Raji (cell line): ENCODE data around the gene NCAM2.

Source experiments
- POLR2A ChIP-seq: IDR thresholded peaks from 2 replicates; pipeline ENCODE4 v1.6.1; 2011; ENCODE audit warnings: low read depth, low read length, control low read depth; ENCODE audit not compliant: insufficient read depth

The NCAM2 gene

DNA sequence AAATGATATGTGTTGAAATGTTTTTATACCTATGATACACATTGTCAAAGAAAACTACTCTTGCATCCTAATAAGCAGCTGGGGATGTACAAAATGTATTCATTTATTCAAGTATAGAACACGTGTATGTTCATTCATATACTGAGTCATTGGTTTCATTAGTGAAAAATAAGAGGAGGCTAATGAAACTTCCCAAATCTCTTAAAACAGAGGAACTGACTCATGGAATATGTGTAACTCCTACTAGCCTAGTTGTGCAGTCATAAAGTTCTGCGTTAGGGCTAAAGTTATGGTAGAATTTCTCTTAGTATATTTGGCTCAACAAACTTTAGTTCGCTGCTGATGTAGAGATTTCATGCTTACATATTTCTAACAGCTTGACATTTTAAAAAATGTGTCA lies 441.6 kb downstream of the NCAM2 start:
- no peak for TF ChIP-seq POLR2A

DNA sequence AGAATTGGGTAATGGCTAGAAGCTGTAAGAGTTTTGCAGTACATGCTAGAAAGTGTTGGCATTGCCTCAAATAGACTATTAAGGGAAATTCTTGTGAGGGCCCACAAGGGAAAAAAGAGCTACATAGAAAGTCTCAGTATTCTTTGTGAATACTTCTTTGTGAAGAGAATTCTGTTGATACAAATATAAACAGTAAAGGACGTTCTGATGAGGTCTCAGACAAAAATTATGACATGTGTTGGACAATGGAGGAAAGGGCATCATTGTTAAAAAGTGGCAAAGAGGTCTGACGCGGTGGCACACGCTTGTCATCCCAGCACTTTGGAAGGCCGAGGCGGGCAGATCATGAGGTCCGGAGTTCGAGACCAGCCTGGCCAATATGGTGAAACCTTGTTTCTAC lies 458.9 kb downstream of the NCAM2 start:
- TF ChIP-seq POLR2A, result no peak

DNA sequence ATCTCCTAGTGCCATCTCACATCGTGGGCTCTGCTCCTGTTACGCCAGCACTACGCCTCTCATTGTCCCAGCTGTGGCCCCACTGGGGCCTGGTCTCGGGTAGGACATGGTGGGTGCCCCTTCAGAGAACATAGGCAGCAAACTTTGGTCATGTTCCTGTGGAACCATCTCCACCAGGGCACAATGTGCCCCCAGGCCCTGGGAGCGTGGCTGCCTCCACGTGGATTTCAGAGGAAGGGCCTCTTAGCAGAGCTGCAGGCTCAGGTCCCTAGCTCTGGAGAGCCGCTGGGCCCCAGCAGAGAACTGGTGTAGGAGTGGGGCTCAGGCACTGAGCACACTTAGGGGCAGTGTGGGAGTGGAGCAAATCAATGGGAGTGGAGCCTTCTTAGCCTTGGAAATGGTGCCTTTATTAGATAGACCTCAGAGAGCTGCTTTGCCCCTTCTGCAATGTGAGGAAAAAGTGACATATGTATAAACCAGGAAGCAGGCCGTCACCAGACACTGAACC lies 460.0 kb downstream of the NCAM2 start:
- no peak for TF ChIP-seq POLR2A

DNA sequence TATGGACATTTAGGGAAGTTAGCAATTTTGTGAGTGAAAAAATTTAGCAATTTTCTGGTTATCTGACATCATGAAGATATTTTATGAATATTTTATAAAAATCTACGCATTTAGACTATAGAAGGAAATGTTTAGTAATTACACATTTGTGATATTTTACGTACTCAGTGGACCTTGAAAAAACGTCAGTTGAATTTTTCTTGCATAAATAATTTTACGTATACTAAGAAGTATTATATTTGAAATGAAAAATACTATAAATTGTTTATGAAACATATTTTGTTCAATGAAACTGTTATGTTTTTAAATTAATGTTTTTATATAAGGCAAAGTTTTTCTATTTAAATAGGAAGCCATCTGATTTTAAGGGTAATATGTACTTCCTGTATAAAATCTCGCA lies 462.8 kb downstream of the NCAM2 start:
- no peak for TF ChIP-seq POLR2A

DNA sequence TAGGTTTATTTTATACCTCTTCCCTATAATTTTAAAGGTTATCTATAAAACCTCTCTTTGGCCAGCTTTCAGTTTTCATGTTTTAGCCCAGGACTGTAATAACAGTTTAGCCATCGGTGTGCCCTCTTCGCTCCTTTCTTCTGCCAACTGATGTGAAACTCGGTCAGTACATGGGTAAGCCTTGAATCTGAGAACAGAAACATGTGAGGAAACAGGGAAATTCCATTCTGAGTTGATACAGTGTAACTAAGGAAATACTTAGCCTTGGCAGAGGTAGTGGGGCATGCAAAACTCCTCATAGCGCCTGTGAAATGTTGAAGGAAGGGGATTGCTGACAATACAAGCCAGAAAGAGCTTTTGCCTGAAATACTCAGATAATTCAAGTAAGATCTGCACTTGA lies 465.2 kb downstream of the NCAM2 start:
- no peak for TF ChIP-seq POLR2A

DNA sequence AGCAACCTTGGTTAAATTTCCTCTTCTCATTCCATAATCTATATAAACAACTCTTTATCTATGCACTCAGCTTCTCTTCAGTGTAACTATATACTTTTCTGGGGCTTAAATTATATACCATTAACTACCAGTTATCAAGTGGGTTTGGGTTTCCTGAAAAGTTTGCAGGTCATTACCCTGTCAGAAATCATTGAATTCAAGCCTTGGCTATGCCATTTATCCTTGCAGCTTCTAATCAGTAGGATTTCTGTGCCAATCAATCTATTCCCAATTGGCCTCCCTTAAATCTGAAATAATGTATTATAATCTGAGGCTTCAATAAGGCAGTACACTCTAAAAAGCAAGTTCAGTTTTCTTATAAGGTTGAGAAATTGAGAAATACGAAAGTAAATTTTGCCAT lies 466.5 kb downstream of the NCAM2 start:
- TF ChIP-seq POLR2A, result no peak

DNA sequence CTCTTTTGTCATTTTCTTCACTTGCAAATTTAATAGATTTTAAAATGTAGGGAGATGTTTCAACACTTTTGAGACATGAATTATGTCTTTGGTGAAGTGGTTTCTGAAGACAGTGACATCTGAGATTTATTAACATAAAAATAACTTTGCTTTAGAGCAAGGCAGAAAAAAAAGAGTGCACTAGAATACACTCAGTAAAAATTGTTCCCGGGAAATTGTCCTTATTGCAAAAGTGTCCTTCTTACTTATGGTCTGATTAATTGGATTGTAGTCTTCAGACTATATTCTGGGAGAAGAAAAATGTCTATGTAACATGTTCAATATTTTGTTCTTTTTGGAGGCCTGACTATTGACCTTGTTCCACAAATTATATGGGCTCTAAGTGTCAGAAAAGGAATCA lies 468.5 kb downstream of the NCAM2 start:
- no peak for TF ChIP-seq POLR2A

DNA sequence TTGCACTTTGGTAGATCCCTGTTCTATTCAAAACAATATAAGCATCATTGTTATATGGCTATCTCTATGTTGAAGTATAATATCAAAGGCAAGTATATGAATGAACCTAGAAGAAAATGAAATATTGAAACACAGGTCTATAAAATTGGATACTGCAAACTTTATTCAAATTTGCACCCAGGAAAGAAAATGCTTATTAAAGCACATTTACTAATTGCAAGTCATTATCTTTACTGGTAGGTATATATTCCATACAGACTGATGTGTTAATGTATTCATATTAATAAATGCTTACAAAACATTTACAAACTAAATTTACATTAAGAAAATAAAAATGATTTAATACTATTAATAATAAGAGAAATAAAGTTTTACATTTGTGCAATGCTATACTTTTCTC lies 469.8 kb downstream of the NCAM2 start:
- TF ChIP-seq POLR2A, result no peak

DNA sequence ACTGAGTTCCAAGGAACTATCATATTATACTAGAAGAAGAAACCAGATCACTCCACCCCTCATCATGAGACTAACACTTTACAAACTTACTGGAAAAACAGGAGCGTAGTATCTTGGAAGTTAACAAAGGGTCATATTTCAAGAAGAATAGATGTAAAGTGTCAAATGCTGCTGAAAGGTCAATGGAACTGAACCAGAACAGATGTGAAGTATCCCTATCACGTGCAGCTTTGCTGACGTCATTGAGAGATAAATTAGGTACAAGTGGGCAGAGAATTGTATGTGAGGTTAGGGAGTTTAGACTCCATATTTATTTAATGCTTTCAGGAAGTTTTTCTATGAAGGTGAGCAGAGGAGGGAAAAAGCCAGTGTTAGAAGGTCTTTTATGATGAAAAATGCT lies 483.0 kb downstream of the NCAM2 start:
- no peak for TF ChIP-seq POLR2A

DNA sequence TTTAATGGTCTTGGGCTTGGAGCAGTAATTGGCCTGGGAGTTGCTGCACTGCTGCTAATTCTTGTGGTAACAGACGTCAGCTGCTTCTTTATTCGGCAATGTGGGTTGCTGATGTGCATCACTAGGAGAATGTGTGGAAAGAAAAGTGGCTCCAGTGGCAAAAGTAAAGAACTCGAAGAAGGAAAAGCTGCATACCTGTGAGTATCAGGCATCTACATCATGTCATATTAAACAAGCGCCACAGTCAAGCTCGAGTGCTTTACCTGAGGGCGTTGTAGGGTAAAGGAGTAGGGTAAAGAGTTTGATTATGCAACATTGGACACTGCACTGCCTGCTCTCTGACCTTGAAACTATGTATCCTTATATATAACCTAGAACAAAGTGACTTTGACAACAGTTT lies 510.6 kb downstream of the NCAM2 start:
- no peak for TF ChIP-seq POLR2A

DNA sequence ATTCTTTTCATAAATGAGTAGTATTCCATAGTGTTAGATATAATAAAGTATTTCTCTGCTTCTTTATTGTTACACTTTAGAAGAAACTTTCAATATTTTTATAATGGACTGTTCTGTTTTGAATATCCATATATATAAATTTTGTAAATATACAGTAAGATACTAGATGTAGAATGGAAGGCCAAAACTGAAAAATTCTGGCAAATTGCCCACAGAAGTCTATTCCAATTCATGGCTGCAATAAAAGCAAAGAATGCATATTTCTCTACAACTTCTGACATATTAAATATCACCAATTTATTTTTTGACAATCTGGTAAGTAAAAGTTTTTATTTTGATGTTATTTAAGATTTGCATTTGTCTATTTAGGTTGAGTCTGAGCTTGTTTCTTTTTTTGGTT lies 532.5 kb downstream of the NCAM2 start:
- TF ChIP-seq POLR2A, result no peak

DNA sequence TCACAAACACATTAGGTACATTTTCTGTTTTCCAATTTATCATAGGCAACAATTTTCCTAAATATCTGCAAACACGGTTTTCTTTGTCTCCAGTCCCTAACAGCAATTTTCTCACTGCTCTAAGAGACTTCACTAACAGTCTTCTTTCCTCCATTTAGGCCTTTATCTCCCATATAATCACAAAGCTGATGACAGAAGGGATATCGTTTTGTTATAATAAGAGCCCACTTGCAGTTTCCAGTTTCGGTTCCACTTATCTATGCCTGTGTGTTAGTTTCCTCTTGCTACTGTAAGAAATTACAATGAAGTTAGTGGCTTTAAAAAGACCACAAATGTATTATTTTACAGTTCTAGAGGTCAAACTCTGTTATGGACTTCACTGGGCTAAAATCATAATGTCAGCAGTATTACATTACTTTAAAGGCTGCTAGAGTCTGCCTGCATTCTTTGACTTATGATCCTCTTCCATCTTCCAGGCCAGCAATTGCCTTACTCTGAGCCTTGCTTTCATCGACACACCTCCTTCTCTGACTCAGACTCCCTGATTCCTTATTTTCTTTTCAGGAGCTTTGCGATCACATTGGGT lies 549.3 kb downstream of the NCAM2 start:
- no peak for TF ChIP-seq POLR2A

DNA sequence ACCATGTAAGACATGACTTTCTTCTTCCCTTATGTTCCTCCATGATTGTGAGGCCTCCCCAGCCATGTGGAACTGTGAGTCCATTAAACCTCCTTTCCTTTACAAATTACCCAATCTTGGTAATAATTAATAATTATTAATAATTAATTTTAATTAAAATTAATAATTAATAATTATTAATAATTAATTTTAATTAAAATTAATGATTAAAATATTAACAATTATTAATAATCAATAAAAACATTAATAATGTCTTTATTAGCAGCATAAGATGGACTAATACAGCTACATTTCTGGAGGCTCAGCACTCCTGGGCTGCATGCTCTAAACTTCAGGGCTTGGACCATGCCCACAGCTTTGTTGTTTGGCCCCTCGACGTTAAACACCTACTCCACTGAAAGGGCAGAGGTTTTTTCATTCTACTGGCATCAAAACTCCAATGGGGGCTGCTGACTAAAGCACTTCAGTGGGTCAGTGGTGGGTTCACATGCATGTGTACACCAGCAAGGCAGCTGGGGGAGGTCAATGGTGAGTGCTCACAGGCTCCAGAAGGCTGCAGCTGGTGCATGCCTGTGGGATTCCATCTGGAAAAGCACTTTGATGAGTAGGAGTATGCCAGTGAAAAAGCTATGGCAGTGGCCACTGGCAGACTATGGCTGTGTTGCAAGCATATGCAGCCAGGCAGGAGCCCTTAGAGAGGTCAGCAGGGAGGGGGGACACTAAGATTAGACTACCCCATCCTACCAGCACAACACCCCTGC lies 561.3 kb downstream of the NCAM2 start:
- TF ChIP-seq POLR2A, result no peak
